HG03575 (cell line): ENCODE results near the gene VSIG8.

Source experiments
- ATAC-seq: cut with Tn5 transposase; IDR thresholded peaks from one replicate; pipeline ENCODE4 v1.9.1; 2021; ENCODE audit not compliant: unreplicated experiment, insufficient number of reproducible peaks, low FRiP score; ENCODE audit errors: extremely low read depth

VSIG8 gene

DNA sequence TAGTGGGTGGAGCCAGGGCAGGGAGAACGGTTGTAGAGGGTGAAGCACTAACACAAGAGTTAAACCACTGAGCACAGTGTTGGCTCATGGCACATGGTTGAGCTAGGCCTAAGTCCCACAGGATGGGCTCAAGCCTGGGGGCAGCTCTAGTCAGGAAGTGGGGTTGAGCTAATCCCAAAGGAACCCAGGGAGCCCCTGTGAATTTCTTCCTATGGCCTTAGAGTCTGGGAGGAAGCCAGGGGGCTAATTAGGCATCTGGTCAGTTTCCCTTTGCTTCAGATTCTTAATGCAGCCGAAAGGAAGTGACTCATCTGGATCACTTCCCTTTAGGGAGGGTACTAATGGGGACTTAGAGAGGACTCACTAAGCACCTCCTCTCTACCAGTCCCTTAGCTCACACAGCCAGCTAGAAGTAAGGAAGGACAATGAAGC lies 27.4 kb upstream of the VSIG8 start:
- ATAC-seq: peak; percentile 81

GRCh38 chr1:159889202-159889601 lies 26.7 kb upstream of the VSIG8 start:
- no peak for ATAC-seq

DNA sequence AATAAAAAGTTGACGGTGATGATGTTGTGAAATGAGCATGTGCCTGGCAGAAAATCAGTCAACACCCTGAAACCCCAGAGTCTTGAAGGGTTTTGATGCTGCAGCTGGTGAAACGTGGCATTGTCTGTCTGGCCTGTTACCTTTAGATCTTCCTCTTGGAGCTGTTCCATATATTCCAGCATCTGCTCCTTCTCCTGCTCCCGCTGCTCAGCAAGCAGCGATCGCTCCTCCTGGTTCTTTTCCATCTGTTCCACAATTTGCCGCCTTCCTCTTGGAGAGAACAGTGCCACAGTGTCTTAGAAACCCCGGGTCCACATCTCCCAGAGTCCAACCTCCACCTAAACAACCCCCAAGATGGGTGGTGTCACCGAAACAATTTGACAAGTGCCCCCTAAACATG lies 21.8 kb upstream of the VSIG8 start:
- no peak for ATAC-seq

- no peak for ATAC-seq
These were observed 20.7 kb upstream of the VSIG8 start for GRCh38 chr1:159883134-159883533.

- no peak for ATAC-seq
These were observed 20.0 kb upstream of the VSIG8 start for GRCh38 chr1:159882527-159882862.

DNA sequence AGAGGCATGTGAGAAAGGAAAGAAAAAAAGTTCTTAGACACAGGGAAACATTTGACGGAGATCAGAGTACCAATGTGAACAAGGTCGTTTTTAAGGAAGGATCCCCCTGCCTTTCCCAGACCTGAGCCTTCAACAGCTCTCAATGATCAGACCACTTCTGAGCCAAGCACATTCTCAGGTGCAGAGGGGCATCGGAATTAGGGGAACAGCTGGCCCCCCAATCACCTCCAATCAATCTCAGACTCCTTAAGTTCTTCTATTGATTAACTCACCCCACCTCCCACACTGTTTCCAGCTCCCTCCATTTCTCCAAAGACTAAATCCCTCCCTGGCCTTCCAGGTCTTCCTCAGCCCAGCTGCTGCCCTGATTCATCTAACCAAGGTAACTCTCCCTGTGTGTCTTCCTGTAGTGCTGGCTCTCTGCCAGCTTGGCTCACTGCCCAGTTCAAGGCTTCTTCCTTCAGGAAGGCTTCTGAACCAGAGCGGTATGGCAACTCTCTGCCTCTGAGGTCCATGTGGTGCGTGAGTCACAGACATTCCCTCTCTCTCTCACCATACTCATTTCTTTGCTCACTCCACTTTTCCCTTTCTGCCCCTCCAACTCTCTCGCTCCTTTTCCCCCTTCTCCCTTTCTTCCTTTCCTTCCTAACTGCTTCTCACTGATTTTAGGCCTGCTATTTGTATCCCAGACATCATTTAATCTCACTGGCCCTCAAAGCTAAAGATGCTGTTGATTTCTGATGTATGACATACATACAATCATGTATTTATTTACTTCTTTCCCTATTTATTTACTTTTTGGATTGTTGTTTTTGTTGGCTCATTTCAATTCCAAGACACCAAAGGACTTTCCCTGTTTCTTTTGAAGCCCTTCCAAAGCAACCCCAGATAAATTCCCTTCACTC lies 19.4 kb upstream of the VSIG8 start:
- ATAC-seq: no peak

DNA sequence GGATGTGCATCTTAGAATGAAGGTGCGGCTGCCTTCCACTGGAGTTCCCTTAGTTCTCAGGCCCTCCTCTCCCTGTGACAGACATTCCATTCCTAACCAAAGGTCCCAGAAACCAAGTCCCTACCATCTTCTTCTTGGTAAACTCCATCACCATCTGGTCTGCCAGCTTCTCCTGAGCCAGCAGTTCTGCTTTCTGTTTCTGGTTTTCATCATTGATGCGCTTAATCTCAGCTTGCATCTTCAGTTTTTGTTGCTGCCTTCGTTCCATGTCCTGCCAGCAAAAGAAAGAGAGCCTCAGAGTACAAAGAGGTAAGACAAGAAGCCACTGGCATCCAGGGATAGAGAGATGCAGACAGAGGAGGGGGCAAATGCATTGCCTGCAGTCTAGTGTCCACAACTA lies 18.0 kb upstream of the VSIG8 start:
- no peak for ATAC-seq

- no peak for ATAC-seq
These were observed 17.5 kb upstream of the VSIG8 start for GRCh38 chr1:159879977-159880376.

DNA sequence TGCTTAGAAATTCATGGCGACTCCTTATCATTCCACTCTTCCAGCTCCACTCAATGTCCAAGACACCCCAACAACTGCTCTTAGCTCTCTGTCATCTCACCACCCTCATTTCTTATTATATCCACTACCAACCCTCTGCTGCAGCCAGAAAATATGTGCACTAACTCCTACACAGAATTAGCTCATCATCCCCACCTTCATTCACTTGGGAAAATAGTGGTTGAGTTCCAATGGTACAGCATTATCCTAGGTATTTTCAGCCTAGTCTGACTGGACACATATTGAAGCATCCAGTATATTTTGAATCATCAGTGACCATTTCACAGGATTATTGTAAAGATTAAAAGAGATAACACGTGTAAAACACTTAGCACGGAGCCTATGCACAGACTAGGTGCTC lies 16.7 kb upstream of the VSIG8 start:
- no peak for ATAC-seq

- ATAC-seq: no peak
These were observed 15.4 kb upstream of the VSIG8 start for GRCh38 chr1:159877695-159878444.

DNA sequence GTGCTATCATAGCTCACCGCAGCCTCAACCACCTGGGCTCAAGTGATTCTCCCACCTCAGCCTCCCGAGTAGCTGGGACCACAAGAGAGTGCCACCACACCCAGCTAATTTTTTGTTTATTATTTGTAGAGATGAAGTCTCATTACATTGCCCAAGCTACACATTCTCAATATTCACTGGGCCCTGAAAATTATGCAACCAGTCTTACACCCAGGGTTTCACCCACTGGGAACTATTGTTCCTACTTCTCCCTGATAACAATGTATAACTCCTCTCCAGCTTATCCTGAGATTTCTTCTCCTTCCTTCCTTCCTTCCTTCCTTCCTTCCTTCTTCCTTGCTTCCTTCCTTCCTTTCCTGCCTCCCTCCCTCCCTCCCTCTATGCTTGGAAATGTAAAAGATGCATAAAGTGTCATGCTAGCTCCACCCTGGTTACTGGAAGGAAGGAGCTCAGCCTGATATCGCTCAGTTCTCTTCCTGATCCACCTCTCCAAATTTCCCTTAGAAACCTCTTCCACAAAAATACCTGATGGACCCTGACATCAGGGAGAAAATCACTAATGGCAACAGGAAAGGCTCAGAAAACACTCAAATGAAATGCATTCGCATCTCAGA lies 11.2 kb upstream of the VSIG8 start:
- no peak for ATAC-seq

DNA sequence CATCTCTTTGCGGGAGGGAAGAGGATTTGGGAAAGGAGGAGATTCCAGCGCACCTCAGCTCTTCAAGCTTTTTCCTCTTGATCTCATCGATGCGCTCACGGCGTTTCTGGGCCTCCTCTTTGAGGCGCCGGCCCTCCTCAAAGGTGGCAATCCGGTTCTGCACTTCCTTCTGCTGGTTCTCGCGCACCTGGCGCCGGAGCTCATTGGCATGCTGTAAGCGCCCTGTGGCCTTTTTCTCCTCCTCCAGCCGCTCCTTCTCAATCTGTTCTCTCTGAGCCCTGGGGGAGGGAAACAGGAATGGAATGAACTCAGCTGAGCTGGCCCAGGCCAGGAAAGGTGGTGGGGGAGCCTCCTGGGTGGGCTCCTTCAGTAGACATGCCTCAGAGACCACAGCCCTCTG lies 10.4 kb upstream of the VSIG8 start:
- ATAC-seq: no peak

DNA sequence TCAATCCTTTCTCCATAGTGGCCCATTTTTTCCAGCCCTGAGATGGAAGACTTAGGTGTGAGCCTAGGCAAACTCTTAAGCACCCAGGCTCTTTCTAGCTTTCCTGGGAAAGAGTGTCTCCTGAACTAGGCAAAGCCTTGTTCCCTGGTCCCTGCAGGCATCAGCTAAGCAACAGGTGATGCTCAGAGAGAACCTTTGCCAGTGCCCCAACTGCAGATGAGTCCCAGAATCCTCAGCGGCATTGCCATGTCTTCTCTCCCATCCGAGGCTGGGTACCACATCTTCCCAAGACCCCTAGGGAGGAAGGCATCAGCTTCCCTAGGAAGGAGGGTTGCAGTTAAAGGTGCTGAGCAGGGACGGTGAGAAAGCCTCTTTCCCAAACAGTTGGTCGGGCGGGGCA lies 8.2 kb upstream of the VSIG8 start:
- no peak for ATAC-seq

GRCh38 chr1:159869607-159870006 lies 7.2 kb upstream of the VSIG8 start:
- ATAC-seq: no peak

- no peak for ATAC-seq
These were observed 6.7 kb upstream of the VSIG8 start for GRCh38 chr1:159869173-159869572.

DNA sequence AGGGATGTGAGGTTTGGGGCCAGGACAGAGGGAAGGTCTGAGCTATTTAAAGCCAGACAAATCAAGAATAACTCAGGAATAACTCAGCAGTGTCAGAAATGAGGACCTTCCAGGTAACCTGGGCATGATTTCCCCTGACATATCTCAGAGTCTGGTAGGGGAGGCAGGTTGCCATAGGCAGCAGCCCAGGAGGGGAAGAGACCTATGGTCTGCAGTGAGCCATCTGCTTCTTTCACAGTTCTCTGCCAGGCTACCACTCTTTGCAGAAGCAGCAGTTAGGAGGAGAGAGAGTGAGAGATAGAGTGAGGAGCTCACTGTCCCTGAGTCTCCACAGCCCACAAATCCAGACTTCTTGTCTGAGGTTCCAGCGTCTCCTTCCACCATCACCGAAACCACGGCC lies 6.3 kb upstream of the VSIG8 start:
- ATAC-seq: no peak

- no peak for ATAC-seq
These were observed 5.2 kb upstream of the VSIG8 start for GRCh38 chr1:159867664-159868026.

DNA sequence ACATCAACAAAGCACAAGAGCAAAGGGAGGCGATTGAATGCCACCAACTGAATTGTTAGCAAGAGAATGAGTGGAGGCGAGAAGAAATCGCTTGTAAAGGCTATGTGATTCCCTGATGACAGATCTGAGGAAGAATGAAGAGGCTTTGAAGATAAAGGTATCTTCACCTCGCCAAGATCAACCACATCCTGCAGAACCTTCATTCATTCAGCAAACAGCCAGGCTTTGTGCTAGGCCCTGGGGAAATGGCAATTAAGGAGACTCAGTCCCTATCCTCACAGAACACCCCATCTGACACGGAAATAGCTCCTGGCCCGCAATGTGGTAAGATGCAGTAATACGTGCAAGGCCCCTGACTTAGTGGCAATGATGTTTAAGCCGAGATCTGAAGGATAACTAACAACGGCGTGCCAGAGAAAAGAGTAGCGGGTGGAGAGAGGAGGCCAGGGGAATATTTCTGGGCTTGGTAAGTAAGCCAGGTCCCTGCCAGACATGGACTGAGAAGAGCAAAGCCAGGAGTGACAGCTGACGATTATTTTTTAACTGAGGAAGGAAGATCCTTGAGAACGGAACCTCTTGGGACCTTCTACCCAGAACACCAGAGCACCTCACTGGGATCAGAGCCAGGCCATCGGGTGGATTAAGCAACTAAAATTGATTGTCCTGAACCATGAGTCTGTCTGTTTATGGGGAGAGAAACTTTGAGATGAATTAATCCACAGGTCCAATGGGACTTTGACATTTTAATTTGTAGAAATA lies 4.6 kb upstream of the VSIG8 start:
- no peak for ATAC-seq

DNA sequence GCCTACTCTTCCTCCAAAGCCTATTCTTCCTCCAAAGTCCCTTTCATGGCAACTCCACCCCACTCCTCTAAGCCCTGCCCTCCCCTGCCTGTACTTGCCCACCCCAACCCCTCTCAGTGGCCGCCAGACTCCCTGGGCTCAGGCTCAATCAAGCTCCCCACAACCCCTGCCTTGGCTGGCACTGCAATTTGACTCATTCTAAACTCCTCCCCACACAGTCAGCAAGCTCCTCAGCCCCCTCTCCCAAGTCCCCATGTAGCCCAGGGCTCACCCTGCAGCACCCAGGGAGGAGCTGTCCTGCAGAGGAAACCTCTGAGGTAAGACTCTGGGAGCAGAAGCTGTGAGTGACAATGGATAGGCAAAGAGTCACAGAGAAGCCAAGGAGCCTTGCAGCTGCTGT lies 3.6 kb upstream of the VSIG8 start:
- ATAC-seq: no peak
